GM12892 (cell line): ENCODE results near the gene TENT4A.

Source experiments
- POLR2A ChIP-seq: IDR thresholded peaks from 2 replicates; pipeline ENCODE4 v1.6.1; 2011; ENCODE audit warnings: low read depth, low read length, control low read depth
- POLR2AphosphoS5 ChIP-seq: IDR thresholded peaks from 2 replicates; pipeline ENCODE4 v1.6.1; 2011; ENCODE audit warnings: low read depth, low read length, control low read depth
- TAF1 ChIP-seq: IDR thresholded peaks from 2 replicates; pipeline ENCODE4 v1.6.1; 2011; ENCODE audit warnings: low read depth, mild to moderate bottlenecking, control low read depth, low read length, borderline replicate concordance

DNA sequence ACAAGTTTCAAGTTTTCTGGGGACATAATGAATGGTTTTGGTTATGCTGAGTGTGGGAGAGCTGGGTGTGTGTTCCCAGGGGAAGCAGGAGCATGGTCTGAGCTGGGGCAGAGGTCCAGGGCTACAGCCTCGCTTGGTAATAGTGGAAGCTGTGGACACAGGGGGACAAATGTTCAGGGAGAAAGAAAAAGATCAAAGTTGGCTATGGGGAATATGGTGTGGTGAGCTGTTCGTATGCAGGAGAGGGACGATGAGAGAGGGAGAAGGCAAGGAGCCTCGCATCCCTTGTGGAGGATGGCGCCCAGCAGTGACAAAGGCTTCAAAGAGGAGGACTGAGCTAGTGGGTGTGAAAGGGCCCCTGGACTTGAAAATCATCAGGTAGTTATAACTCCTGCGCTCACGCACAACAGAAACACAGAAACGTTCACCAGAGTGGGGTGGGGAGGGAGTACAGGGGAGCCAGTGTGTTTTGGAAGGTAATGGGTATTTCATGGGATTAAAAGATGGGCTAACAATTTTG lies 77.2 kb downstream of the TENT4A start:
- TF ChIP-seq POLR2A (no peak), POLR2AphosphoS5 (no peak), TAF1 (no peak)
